WTC11 (cell line): ENCODE results near the gene BEND6. TPM values are rescaled to one million over a fixed set of nuclear protein-coding genes. Genes with fewer than 3 reads are reported as not detected.

Experiments used
- ATAC-seq: fragments of 200-7000 bp; cut with Tn5 transposase; 2 replicates; pipeline ENCODE4 v1.10.0; 2021; ENCODE audit warnings: mild to moderate bottlenecking, moderate library complexity
- CTCF ChIA-PET: fragments of 300-600 bp; sonication (Branson Sonifier 250); formaldehyde crosslinking; loops from one replicate; lab custom pipeline; 2021; ENCODE audit warnings: antibody characterized with exemption; lab: Charles Lee
- POLR2A ChIA-PET: fragments of 350-600 bp; sonication (Branson Sonifier 250); formaldehyde crosslinking; loops from one replicate; lab custom pipeline; 2021; ENCODE audit warnings: antibody characterized with exemption; lab: Charles Lee
- DNase-seq: peaks from one replicate; pipeline ENCODE4 v3.0.0; 2021; ENCODE audit warnings: low spot score
- H3K27ac Mint-ChIP-seq: 2 replicates; pipeline ENCODE4 v1.8.0; 2021; ENCODE audit warnings: mixed read lengths
- H3K27me3 Mint-ChIP-seq: 2 replicates; pipeline ENCODE4 v1.8.0; 2021; ENCODE audit warnings: low read depth, mild to moderate bottlenecking, moderate library complexity, mixed read lengths
- H3K36me3 Mint-ChIP-seq: 2 replicates; pipeline ENCODE4 v1.8.0; 2021; ENCODE audit warnings: mixed read lengths
- H3K4me1 Mint-ChIP-seq: 2 replicates; pipeline ENCODE4 v1.8.0; 2022; ENCODE audit warnings: mixed read lengths
- H3K4me3 Mint-ChIP-seq: 2 replicates; pipeline ENCODE4 v1.8.0; 2021; ENCODE audit warnings: mild to moderate bottlenecking, moderate library complexity, mixed read lengths
- H3K9me3 Mint-ChIP-seq: 2 replicates; pipeline ENCODE4 v1.8.0; 2021; ENCODE audit warnings: mixed read lengths
- ATF3 ChIP-seq: sonication (generic); formaldehyde crosslinking; conservative IDR thresholded peaks from 2 replicates; pipeline ENCODE4 v1.8.1; 2022; ENCODE audit warnings: mild to moderate bottlenecking, missing genetic modification reagents
- GRHL2 ChIP-seq: fragments of 250-450 bp; sonication (Bioruptor Pico); IDR thresholded peaks from 2 replicates; pipeline ENCODE4 v1.8.0; 2022; ENCODE audit warnings: mild to moderate bottlenecking, moderate library complexity; ENCODE audit not compliant: insufficient replicate concordance, severe bottlenecking
- NR2C2 ChIP-seq: sonication (generic); formaldehyde crosslinking; IDR thresholded peaks from 2 replicates; pipeline ENCODE4 v1.8.0; 2022; ENCODE audit warnings: mild to moderate bottlenecking, missing genetic modification reagents
- STAT6 ChIP-seq: sonication (generic); formaldehyde crosslinking; conservative IDR thresholded peaks from 2 replicates; pipeline ENCODE4 v1.8.1; 2023; ENCODE audit warnings: mild to moderate bottlenecking, low read depth, missing genetic modification reagents, moderate library complexity
- ZBTB21 ChIP-seq: sonication (generic); formaldehyde crosslinking; IDR thresholded peaks from 2 replicates; pipeline ENCODE4 v1.8.1; 2023; ENCODE audit warnings: mild to moderate bottlenecking, missing genetic modification reagents, borderline replicate concordance
- ZNF396 ChIP-seq: fragments of 250-450 bp; sonication (Bioruptor Pico); IDR thresholded peaks from 2 replicates; pipeline ENCODE4 v1.8.0; 2021; ENCODE audit warnings: mild to moderate bottlenecking, moderate library complexity, borderline replicate concordance
- ZNF423 ChIP-seq: fragments of 250-450 bp; sonication (Bioruptor Pico); IDR thresholded peaks from 2 replicates; pipeline ENCODE4 v2.1.2; 2022; ENCODE audit warnings: mild to moderate bottlenecking, moderate library complexity
- total RNA-seq: library from RNA; stranded (reverse); gene quantifications from 3 replicates; pipeline ENCODE4 v1.2.3, GENCODE V29; 2021
- TF ChIP-seq, protein P1 (sequence below): fragments of 250-450 bp; sonication (Bioruptor Pico); IDR thresholded peaks from 2 replicates; pipeline ENCODE4 v1.8.0; 2021; ENCODE audit warnings: mild to moderate bottlenecking
- TF ChIP-seq, protein P2 (sequence below): fragments of 250-450 bp; sonication (Bioruptor Pico); IDR thresholded peaks from 2 replicates; pipeline ENCODE4 v1.9.0; 2021; ENCODE audit warnings: mild to moderate bottlenecking, borderline replicate concordance
- TF ChIP-seq, protein P3 (sequence below): fragments of 250-450 bp; sonication (Bioruptor Pico); IDR thresholded peaks from 2 replicates; pipeline ENCODE4 v1.9.0; 2021; ENCODE audit warnings: moderate library complexity, mild to moderate bottlenecking, inconsistent platforms, borderline replicate concordance
- TF ChIP-seq, protein P4 (sequence below): sonication (generic); formaldehyde crosslinking; IDR thresholded peaks from 2 replicates; pipeline ENCODE4 v1.8.0; 2022; ENCODE audit warnings: missing genetic modification reagents
- TF ChIP-seq, protein P5 (sequence below): sonication (generic); formaldehyde crosslinking; IDR thresholded peaks from 2 replicates; pipeline ENCODE4 v1.8.1; 2023; ENCODE audit warnings: mild to moderate bottlenecking, missing genetic modification reagents, borderline replicate concordance

The BEND6 gene
- total RNA-seq, 1 experiment from 2014 or later: 1.5 TPM

DNA sequence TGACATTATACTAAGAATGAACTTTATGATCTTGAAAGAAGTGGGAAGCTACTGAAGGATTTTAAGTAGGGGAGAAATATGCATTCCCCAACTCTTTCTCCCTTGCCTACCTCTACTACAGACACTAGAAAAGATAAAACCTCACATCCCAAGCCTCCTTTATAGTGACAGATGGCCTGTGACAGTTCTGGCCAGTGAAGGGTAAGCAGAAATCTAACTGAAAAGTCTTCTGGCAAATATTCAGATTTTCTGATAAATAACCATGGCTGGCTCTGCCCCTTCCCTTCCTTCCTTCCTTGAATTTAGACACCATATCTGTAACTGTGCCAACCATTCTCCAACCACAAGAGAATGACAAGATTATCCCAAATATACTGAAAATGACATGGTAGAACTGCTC is 10.2 kb upstream of the BEND6 start (continued):
- TF ChIP-seq, protein P1, sequence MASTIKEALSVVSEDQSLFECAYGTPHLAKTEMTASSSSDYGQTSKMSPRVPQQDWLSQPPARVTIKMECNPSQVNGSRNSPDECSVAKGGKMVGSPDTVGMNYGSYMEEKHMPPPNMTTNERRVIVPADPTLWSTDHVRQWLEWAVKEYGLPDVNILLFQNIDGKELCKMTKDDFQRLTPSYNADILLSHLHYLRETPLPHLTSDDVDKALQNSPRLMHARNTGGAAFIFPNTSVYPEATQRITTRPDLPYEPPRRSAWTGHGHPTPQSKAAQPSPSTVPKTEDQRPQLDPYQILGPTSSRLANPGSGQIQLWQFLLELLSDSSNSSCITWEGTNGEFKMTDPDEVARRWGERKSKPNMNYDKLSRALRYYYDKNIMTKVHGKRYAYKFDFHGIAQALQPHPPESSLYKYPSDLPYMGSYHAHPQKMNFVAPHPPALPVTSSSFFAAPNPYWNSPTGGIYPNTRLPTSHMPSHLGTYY: no peak
- TF ChIP-seq ZNF423 (CRISPR knock-in tag): no peak

DNA sequence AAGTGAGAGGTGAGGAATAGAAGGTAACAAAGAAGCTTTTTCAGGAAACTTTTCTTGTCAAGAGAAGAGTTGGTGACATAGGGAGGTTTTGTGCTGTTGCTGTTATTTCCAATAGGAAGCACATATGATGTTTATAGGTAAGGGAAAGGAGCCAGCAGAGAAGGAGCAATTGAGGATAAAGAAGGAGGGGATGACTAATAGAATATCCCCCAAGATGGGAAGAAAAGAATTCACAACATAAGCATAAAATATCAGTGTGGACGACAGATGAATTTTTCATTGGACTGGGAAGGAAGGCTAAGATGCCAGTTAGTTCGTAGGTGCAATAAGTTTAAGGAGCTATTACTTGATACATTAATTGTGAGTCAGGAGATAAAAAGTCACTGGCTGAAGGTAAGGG is 8.5 kb upstream of the BEND6 start:
- ATAC-seq: no peak
- no peaks in the 10 kb centered on the region for H3K27me3 Mint-ChIP-seq
- TF ChIP-seq, protein P2, sequence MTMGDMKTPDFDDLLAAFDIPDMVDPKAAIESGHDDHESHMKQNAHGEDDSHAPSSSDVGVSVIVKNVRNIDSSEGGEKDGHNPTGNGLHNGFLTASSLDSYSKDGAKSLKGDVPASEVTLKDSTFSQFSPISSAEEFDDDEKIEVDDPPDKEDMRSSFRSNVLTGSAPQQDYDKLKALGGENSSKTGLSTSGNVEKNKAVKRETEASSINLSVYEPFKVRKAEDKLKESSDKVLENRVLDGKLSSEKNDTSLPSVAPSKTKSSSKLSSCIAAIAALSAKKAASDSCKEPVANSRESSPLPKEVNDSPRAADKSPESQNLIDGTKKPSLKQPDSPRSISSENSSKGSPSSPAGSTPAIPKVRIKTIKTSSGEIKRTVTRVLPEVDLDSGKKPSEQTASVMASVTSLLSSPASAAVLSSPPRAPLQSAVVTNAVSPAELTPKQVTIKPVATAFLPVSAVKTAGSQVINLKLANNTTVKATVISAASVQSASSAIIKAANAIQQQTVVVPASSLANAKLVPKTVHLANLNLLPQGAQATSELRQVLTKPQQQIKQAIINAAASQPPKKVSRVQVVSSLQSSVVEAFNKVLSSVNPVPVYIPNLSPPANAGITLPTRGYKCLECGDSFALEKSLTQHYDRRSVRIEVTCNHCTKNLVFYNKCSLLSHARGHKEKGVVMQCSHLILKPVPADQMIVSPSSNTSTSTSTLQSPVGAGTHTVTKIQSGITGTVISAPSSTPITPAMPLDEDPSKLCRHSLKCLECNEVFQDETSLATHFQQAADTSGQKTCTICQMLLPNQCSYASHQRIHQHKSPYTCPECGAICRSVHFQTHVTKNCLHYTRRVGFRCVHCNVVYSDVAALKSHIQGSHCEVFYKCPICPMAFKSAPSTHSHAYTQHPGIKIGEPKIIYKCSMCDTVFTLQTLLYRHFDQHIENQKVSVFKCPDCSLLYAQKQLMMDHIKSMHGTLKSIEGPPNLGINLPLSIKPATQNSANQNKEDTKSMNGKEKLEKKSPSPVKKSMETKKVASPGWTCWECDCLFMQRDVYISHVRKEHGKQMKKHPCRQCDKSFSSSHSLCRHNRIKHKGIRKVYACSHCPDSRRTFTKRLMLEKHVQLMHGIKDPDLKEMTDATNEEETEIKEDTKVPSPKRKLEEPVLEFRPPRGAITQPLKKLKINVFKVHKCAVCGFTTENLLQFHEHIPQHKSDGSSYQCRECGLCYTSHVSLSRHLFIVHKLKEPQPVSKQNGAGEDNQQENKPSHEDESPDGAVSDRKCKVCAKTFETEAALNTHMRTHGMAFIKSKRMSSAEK (CRISPR knock-in tag): no peak
- TF ChIP-seq STAT6 (CRISPR knock-in tag) (no peak), ATF3 (CRISPR knock-in tag) (no peak), GRHL2 (CRISPR knock-in tag) (no peak), ZBTB21 (CRISPR knock-in tag) (no peak), ZNF396 (no peak), NR2C2 (CRISPR knock-in tag) (no peak)
- TF ChIP-seq, protein P3, sequence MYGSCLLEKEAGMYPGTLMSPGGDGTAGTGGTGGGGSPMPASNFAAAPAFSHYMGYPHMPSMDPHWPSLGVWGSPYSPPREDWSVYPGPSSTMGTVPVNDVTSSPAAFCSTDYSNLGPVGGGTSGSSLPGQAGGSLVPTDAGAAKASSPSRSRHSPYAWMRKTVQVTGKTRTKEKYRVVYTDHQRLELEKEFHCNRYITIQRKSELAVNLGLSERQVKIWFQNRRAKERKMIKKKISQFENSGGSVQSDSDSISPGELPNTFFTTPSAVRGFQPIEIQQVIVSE (CRISPR knock-in tag): no peak
- TF ChIP-seq, protein P4, sequence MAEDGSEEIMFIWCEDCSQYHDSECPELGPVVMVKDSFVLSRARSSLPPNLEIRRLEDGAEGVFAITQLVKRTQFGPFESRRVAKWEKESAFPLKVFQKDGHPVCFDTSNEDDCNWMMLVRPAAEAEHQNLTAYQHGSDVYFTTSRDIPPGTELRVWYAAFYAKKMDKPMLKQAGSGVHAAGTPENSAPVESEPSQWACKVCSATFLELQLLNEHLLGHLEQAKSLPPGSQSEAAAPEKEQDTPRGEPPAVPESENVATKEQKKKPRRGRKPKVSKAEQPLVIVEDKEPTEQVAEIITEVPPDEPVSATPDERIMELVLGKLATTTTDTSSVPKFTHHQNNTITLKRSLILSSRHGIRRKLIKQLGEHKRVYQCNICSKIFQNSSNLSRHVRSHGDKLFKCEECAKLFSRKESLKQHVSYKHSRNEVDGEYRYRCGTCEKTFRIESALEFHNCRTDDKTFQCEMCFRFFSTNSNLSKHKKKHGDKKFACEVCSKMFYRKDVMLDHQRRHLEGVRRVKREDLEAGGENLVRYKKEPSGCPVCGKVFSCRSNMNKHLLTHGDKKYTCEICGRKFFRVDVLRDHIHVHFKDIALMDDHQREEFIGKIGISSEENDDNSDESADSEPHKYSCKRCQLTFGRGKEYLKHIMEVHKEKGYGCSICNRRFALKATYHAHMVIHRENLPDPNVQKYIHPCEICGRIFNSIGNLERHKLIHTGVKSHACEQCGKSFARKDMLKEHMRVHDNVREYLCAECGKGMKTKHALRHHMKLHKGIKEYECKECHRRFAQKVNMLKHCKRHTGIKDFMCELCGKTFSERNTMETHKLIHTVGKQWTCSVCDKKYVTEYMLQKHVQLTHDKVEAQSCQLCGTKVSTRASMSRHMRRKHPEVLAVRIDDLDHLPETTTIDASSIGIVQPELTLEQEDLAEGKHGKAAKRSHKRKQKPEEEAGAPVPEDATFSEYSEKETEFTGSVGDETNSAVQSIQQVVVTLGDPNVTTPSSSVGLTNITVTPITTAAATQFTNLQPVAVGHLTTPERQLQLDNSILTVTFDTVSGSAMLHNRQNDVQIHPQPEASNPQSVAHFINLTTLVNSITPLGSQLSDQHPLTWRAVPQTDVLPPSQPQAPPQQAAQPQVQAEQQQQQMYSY (CRISPR knock-in tag): no peak
- TF ChIP-seq, protein P5, sequence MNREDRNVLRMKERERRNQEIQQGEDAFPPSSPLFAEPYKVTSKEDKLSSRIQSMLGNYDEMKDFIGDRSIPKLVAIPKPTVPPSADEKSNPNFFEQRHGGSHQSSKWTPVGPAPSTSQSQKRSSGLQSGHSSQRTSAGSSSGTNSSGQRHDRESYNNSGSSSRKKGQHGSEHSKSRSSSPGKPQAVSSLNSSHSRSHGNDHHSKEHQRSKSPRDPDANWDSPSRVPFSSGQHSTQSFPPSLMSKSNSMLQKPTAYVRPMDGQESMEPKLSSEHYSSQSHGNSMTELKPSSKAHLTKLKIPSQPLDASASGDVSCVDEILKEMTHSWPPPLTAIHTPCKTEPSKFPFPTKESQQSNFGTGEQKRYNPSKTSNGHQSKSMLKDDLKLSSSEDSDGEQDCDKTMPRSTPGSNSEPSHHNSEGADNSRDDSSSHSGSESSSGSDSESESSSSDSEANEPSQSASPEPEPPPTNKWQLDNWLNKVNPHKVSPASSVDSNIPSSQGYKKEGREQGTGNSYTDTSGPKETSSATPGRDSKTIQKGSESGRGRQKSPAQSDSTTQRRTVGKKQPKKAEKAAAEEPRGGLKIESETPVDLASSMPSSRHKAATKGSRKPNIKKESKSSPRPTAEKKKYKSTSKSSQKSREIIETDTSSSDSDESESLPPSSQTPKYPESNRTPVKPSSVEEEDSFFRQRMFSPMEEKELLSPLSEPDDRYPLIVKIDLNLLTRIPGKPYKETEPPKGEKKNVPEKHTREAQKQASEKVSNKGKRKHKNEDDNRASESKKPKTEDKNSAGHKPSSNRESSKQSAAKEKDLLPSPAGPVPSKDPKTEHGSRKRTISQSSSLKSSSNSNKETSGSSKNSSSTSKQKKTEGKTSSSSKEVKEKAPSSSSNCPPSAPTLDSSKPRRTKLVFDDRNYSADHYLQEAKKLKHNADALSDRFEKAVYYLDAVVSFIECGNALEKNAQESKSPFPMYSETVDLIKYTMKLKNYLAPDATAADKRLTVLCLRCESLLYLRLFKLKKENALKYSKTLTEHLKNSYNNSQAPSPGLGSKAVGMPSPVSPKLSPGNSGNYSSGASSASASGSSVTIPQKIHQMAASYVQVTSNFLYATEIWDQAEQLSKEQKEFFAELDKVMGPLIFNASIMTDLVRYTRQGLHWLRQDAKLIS (CRISPR knock-in tag): no peak
- TF ChIP-seq, all 79 proteins: peak for 0
- peaks cover 11% of the 10 kb centered on the region for H3K36me3 Mint-ChIP-seq
- H3K27ac Mint-ChIP-seq: no peak overlapping the region
- ChIA-PET POLR2A (no interaction called here), CTCF (no interaction called here)
- no peak overlapping the region for H3K4me3 Mint-ChIP-seq
- peaks cover 11% of the 10 kb centered on the region for H3K9me3 Mint-ChIP-seq
- no peak for DNase-seq
- H3K4me1 Mint-ChIP-seq: no peaks in the 10 kb centered on the region
